ENCODE measurements around the gene TULP3.

TULP3 gene

GRCh38 chr12:2904260-2904659 lies 13.6 kb downstream of the TULP3 start:
- no peak for DNase-seq (ENCODE audit: extremely low read depth, low read depth)
- no peak for TF ChIP-seq CTCF (IDR thresholded peaks at IDR 0.05; ENCODE audit: low read depth, low read length)

GRCh38 chr12:2912216-2912575 lies 21.5 kb downstream of the TULP3 start:
- DNase-seq (ENCODE audit: extremely low read depth, low read depth) = no peak
- TF ChIP-seq CTCF (IDR thresholded peaks at IDR 0.05; ENCODE audit: low read depth, low read length) = no peak

- no peak for DNase-seq (ENCODE audit: extremely low read depth, low read depth)
- no peak for TF ChIP-seq CTCF (IDR thresholded peaks at IDR 0.05; ENCODE audit: low read depth, low read length)
Measured at GRCh38 chr12:2919249-2919648, 28.6 kb downstream of the TULP3 start.

- DNase-seq (ENCODE audit: extremely low read depth, low read depth) = no peak
- no peak for TF ChIP-seq CTCF (IDR thresholded peaks at IDR 0.05; ENCODE audit: low read depth, low read length)
Measured at GRCh38 chr12:2922329-2922728, 31.6 kb downstream of the TULP3 start.

- no peak for TF ChIP-seq CTCF (IDR thresholded peaks at IDR 0.05; ENCODE audit: low read depth, low read length)
- DNase-seq (ENCODE audit: extremely low read depth, low read depth) = no peak
Measured at GRCh38 chr12:2923057-2923456, 32.4 kb downstream of the TULP3 start.

GRCh38 chr12:2924019-2924418 lies 33.3 kb downstream of the TULP3 start:
- TF ChIP-seq CTCF (IDR thresholded peaks at IDR 0.05; ENCODE audit: low read depth, low read length) = no peak
- DNase-seq (ENCODE audit: extremely low read depth, low read depth) = peak; percentile 4

GRCh38 chr12:2925322-2925995 lies 34.8 kb downstream of the TULP3 start:
- DNase-seq (ENCODE audit: extremely low read depth, low read depth) = no peak
- no peak for TF ChIP-seq CTCF (IDR thresholded peaks at IDR 0.05; ENCODE audit: low read depth, low read length)
